Astrocyte (in vitro differentiated cells and primary cell): ENCODE measurements around the gene GTF2H4. TPM values are rescaled to one million over a fixed set of nuclear protein-coding genes. Genes with fewer than 3 reads are reported as not detected.
"Not testable (repeated sequence)": the region's sequence is repeated elsewhere in the genome, so short reads cannot be mapped to it uniquely, and the experiment has no call there.

Experiments
- DNase-seq: peaks from one replicate; pipeline ENCODE4 v3.0.0-alpha.2; 2010; ENCODE audit warnings: low read depth
- FAIRE-seq: peaks from 2 replicates; lab custom pipeline; 2011; peaks lifted over from hg19 to GRCh38; lab: Jason Lieb, UNC
- H2AFZ ChIP-seq: 2 replicates; pipeline ENCODE4 v1.6.0; 2012; ENCODE audit warnings: low read depth, low read length, inconsistent platforms
- H3K27ac ChIP-seq: 2 replicates; pipeline ENCODE4 v1.5.1; 2011; ENCODE audit warnings: low read depth, low read length, inconsistent platforms
- H3K27me3 ChIP-seq: 2 replicates; pipeline ENCODE4 v1.6.0; 2011; ENCODE audit warnings: low read length, inconsistent platforms; ENCODE audit not compliant: insufficient read depth
- H3K36me3 ChIP-seq: 2 replicates; pipeline ENCODE4 v1.5.1; 2011; ENCODE audit warnings: low read length, inconsistent platforms; ENCODE audit not compliant: insufficient read depth
- H3K4me1 ChIP-seq: 2 replicates; pipeline ENCODE4 v1.5.1; 2011; ENCODE audit warnings: low read length, inconsistent platforms; ENCODE audit not compliant: insufficient read depth
- H3K4me2 ChIP-seq: 2 replicates; pipeline ENCODE4 v1.6.0; 2012; ENCODE audit warnings: low read length, inconsistent platforms
- H3K4me3 ChIP-seq: 2 replicates; pipeline ENCODE4 v1.5.1; 2011; ENCODE audit warnings: low read depth, mild to moderate bottlenecking, low read length, inconsistent platforms; ENCODE audit not compliant: insufficient read depth
- H3K79me2 ChIP-seq: 2 replicates; pipeline ENCODE4 v1.6.0; 2012; ENCODE audit warnings: mild to moderate bottlenecking, low read length, inconsistent platforms; ENCODE audit not compliant: insufficient read depth
- H3K9ac ChIP-seq: 2 replicates; pipeline ENCODE4 v1.6.0; 2012; ENCODE audit warnings: mild to moderate bottlenecking, low read length, inconsistent platforms
- H3K9me3 ChIP-seq: 2 replicates; pipeline ENCODE4 v1.5.1; 2012; ENCODE audit warnings: low read depth, mild to moderate bottlenecking, low read length, inconsistent platforms; ENCODE audit not compliant: insufficient read depth
- H4K20me1 ChIP-seq: 2 replicates; pipeline ENCODE4 v1.6.0; 2012; ENCODE audit warnings: low read length, inconsistent platforms; ENCODE audit not compliant: insufficient read depth
- H3K27ac Mint-ChIP-seq: one replicate; pipeline ENCODE4 v1.8.0; 2021; ENCODE audit warnings: mild to moderate bottlenecking, mixed read lengths; ENCODE audit not compliant: unreplicated experiment
- H3K27me3 Mint-ChIP-seq: one replicate; pipeline ENCODE4 v1.8.0; 2021; ENCODE audit warnings: low read depth, mixed read lengths; ENCODE audit not compliant: unreplicated experiment
- H3K36me3 Mint-ChIP-seq: one replicate; pipeline ENCODE4 v1.8.0; 2021; ENCODE audit warnings: low read depth, mixed read lengths; ENCODE audit not compliant: unreplicated experiment
- H3K4me1 Mint-ChIP-seq: one replicate; pipeline ENCODE4 v1.8.0; 2021; ENCODE audit warnings: low read depth, mixed read lengths; ENCODE audit not compliant: unreplicated experiment
- H3K4me3 Mint-ChIP-seq: one replicate; pipeline ENCODE4 v1.8.0; 2021; ENCODE audit warnings: mild to moderate bottlenecking, moderate library complexity, mixed read lengths; ENCODE audit not compliant: unreplicated experiment
- H3K9me3 Mint-ChIP-seq: one replicate; pipeline ENCODE4 v1.8.0; 2021; ENCODE audit warnings: mild to moderate bottlenecking, mixed read lengths; ENCODE audit not compliant: unreplicated experiment
- EZH2 ChIP-seq: IDR thresholded peaks from 2 replicates; pipeline ENCODE4 v1.6.1; 2012; ENCODE audit warnings: mild to moderate bottlenecking, low read length, inconsistent platforms; ENCODE audit not compliant: insufficient read depth
- total RNA-seq: library from RNA; stranded (reverse); gene quantifications from 2 replicates; pipeline ENCODE4 v1.2.1, GENCODE V29; 2021
- TF ChIP-seq, protein P1 (sequence below): IDR thresholded peaks from 2 replicates; pipeline ENCODE4 v1.5.1; 2011; ENCODE audit warnings: low read depth, mild to moderate bottlenecking, inconsistent platforms, low read length, moderate library complexity; ENCODE audit not compliant: insufficient read depth

The GTF2H4 gene
- total RNA-seq, 1 donor from 2014 or later: 34.3 TPM

DNA sequence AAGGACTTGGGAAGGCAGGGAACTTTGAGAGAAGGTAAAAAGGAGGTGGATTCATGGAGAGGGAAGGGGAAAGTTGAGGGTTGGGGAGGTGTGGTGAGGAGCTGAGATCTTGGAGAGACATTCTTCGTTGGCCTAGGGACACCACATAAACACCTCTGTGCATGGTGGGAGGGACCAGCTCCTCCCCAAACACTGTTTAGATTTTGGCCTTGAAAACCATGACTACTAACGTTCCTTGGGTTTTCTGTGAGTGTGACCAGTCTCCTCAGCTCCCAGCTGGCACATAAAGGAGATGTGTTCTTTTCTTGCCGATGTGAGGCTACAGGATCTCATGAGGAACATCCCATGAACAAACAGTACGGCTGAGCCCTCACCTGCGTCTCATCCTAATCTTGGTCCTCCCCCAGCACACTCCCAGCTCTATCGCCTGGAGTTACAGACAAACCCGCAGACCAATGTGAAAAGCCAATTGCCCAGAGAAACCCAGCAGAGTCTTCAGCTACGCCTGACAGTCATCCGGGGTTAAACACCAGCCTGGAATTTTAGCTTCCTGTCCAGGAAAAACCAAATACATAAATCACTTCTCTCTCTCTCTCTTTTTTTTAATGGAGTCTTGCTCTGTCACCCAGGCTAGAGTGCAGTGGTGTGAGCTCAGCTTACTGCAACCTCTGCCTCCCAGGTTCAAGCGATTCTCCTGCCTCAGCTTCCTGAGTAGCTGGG lies 45.7 kb upstream of the GTF2H4 start:
- Histone ChIP-seq H3K27ac (no peak overlapping the region), H3K4me3 (no peak overlapping the region), H3K4me1 (no peaks in the 10 kb centered on the region), H3K9ac (no peak overlapping the region), H3K79me2 (no peaks in the 10 kb centered on the region), H3K36me3 (no peaks in the 10 kb centered on the region), H4K20me1 (no peaks in the 10 kb centered on the region), H2AFZ (no peak overlapping the region), H3K27me3 (peaks cover 1% of the 10 kb centered on the region), H3K9me3 (peaks cover 8% of the 10 kb centered on the region), H3K4me2 (no peak overlapping the region)
- FAIRE-seq (no peak), DNase-seq (no peak)
- Mint-ChIP-seq H3K36me3 (no peaks in the 10 kb centered on the region), H3K4me1 (no peaks in the 10 kb centered on the region), H3K4me3 (no peak overlapping the region), H3K27me3 (peaks cover 22% of the 10 kb centered on the region), H3K27ac (peak overlapping the region; percentile 59), H3K9me3 (peaks cover 15% of the 10 kb centered on the region)
- no peak for TF ChIP-seq EZH2
- TF ChIP-seq, protein P1, sequence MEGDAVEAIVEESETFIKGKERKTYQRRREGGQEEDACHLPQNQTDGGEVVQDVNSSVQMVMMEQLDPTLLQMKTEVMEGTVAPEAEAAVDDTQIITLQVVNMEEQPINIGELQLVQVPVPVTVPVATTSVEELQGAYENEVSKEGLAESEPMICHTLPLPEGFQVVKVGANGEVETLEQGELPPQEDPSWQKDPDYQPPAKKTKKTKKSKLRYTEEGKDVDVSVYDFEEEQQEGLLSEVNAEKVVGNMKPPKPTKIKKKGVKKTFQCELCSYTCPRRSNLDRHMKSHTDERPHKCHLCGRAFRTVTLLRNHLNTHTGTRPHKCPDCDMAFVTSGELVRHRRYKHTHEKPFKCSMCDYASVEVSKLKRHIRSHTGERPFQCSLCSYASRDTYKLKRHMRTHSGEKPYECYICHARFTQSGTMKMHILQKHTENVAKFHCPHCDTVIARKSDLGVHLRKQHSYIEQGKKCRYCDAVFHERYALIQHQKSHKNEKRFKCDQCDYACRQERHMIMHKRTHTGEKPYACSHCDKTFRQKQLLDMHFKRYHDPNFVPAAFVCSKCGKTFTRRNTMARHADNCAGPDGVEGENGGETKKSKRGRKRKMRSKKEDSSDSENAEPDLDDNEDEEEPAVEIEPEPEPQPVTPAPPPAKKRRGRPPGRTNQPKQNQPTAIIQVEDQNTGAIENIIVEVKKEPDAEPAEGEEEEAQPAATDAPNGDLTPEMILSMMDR: no peak

DNA sequence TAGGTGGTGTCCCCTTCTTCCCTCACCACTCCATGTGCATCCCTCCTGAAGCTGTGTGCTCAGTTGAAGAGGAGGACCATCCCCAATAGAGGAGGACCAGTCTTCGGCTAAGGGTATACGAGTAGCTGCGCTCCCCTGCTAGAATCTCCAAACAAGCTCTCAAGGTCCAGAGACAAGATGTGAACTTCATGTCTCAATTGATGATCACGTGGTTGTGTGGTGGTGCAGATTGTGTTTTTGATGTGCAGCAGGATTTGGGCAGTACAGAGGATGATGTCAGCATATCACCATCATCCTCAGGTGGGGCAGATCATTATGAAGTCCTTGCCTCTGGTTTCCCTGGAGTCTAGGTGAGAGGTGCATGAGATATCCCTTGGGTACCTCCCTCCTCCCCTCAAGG lies 43.7 kb upstream of the GTF2H4 start:
- H3K9me3 Mint-ChIP-seq: peaks cover 18% of the 10 kb centered on the region
- H3K4me1 Mint-ChIP-seq: no peaks in the 10 kb centered on the region

DNA sequence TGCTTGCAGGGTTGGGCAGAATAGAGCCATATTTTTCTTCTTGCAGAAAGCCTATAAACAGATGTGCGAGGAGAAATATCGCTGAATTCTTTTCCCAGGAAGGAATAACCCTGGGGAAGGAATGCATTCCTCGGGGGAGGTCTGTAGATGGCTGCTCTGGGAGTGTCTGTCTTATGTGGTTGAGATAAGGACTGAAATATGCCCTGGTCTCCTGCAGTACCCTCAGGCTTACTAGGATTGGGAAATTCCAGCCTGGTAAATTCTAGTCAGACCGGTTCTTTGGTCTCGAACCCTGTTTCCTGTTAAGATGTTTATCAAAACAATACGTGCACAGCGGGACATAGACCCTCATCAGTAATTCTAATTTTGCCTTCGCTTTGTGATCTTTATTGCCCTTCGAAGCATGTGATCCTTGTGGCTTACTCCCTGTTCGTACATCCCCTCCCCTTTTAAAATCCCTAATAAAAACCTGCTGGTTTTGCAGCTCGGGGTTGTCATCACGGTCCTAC lies 38.7 kb upstream of the GTF2H4 start:
- not testable (repeated sequence) for H3K79me2 ChIP-seq, H3K9ac ChIP-seq, H3K36me3 ChIP-seq, H3K4me3 Mint-ChIP-seq, H2AFZ ChIP-seq, H3K36me3 Mint-ChIP-seq, FAIRE-seq, H3K4me2 ChIP-seq, H3K27me3 ChIP-seq, H3K9me3 ChIP-seq, H3K27ac Mint-ChIP-seq, DNase-seq, H3K27me3 Mint-ChIP-seq, H3K4me1 ChIP-seq, H4K20me1 ChIP-seq, H3K27ac ChIP-seq, H3K4me3 ChIP-seq, H3K4me1 Mint-ChIP-seq
- peaks cover 36% of the 10 kb centered on the region for H3K9me3 Mint-ChIP-seq

More for the DNA sequence above, 43.7 kb upstream of the GTF2H4 start:
- Mint-ChIP-seq H3K36me3 (no peaks in the 10 kb centered on the region), H3K27me3 (peaks cover 22% of the 10 kb centered on the region), H3K4me3 (no peak overlapping the region), H3K27ac (no peak overlapping the region)
- Histone ChIP-seq H2AFZ (no peak overlapping the region), H3K27ac (no peak overlapping the region), H3K9me3 (peaks cover 8% of the 10 kb centered on the region), H3K36me3 (no peaks in the 10 kb centered on the region), H3K9ac (no peak overlapping the region), H3K79me2 (no peaks in the 10 kb centered on the region), H3K4me2 (no peak overlapping the region), H3K4me1 (no peaks in the 10 kb centered on the region), H3K4me3 (no peak overlapping the region), H4K20me1 (no peaks in the 10 kb centered on the region), H3K27me3 (no peaks in the 10 kb centered on the region)
- DNase-seq (no peak), FAIRE-seq (no peak)
- TF ChIP-seq, protein P1: no peak
- TF ChIP-seq EZH2: no peak
